HCEC 1CT (cell line): ENCODE measurements around the gene DCAF16.
A peak's percentile ranks its signal among the peaks of the same experiment; 100 is the strongest.
"Not testable (repeated sequence)": the region's sequence is repeated elsewhere in the genome, so short reads cannot be mapped to it uniquely, and the experiment has no call there.

ENCODE experiments used
- DNase-seq: peaks from one replicate; pipeline ENCODE4 v3.0.0-alpha.2; 2017

The DCAF16 gene

GRCh38 chr4:17810260-17811077 is at the start of gene DCAF16, which contains the start of gene NCAPG:
Gene DCAF16 (minus strand): TSS chr4:17810757. CDS start chr4:17804141, 6,616 bp downstream.
Gene NCAPG (plus strand): TSS chr4:17810979. CDS start chr4:17811078, 99 bp downstream.
- DNase-seq: peak; percentile 95

GRCh38 chr4:17859793-17860406 is 49.3 kb upstream of the DCAF16 start:
- DNase-seq: no peak

- no peak for DNase-seq
Measured at GRCh38 chr4:17854036-17854435, 43.5 kb upstream of the DCAF16 start.

GRCh38 chr4:17851959-17852358 is 41.4 kb upstream of the DCAF16 start:
- no peak for DNase-seq

- not testable (repeated sequence) for DNase-seq
Measured at GRCh38 chr4:17850295-17850694, 39.7 kb upstream of the DCAF16 start.

- no peak for DNase-seq
Measured at GRCh38 chr4:17846266-17846665, 35.7 kb upstream of the DCAF16 start.

GRCh38 chr4:17823871-17824669 is 13.5 kb upstream of the DCAF16 start:
- DNase-seq: no peak

- peak; percentile 55 for DNase-seq
Measured at GRCh38 chr4:17817027-17817426, 6.5 kb upstream of the DCAF16 start.

- no peak for DNase-seq
Measured at GRCh38 chr4:17816142-17816541, 5.6 kb upstream of the DCAF16 start.

- peak; percentile 30 for DNase-seq
Measured at GRCh38 chr4:17814140-17814539, 3.6 kb upstream of the DCAF16 start.

GRCh38 chr4:17812801-17813200 is 2.2 kb upstream of the DCAF16 start:
- no peak for DNase-seq

GRCh38 chr4:17812125-17812524 is 1.6 kb upstream of the DCAF16 start:
- DNase-seq: no peak

GRCh38 chr4:17811078-17811603 is 584 bp upstream of the DCAF16 start:
- peak; percentile 24 for DNase-seq

GRCh38 chr4:17809667-17810066 is 890 bp downstream of the DCAF16 start:
- DNase-seq: no peak

- DNase-seq: no peak
Measured at GRCh38 chr4:17807446-17807845, 3.1 kb downstream of the DCAF16 start.

GRCh38 chr4:17805580-17806155 is 4.9 kb downstream of the DCAF16 start:
- DNase-seq: no peak

- no peak for DNase-seq
Measured at GRCh38 chr4:17797808-17798207, 12.7 kb downstream of the DCAF16 start.

- no peak for DNase-seq
Measured at GRCh38 chr4:17794730-17795129, 15.8 kb downstream of the DCAF16 start.

- DNase-seq: no peak
Measured at GRCh38 chr4:17788956-17789355, 21.6 kb downstream of the DCAF16 start.

- DNase-seq: peak; percentile 43
Measured at GRCh38 chr4:17787315-17787714, 23.2 kb downstream of the DCAF16 start.

GRCh38 chr4:17786567-17786966 is 24.0 kb downstream of the DCAF16 start:
- no peak for DNase-seq

- no peak for DNase-seq
Measured at GRCh38 chr4:17785858-17786257, 24.7 kb downstream of the DCAF16 start.
